IMR-90 (cell line): ENCODE results near the gene HENMT1.

Experiments
- BHLHE40 ChIP-seq: fragments of 150-350 bp; IDR thresholded peaks from 2 replicates; pipeline ENCODE4 v1.6.1; 2016; ENCODE audit warnings: mild to moderate bottlenecking, low read depth, low read length
- CEBPB ChIP-seq: IDR thresholded peaks from 2 replicates; pipeline ENCODE4 v1.6.1; 2012; ENCODE audit warnings: low read depth, low read length, improper control_type of control experiment
- CHD1 ChIP-seq: IDR thresholded peaks from 2 replicates; pipeline ENCODE4 v1.6.1; 2012; ENCODE audit warnings: low read depth, low read length, improper control_type of control experiment
- CTCF ChIP-seq: conservative IDR thresholded peaks from 2 replicates; pipeline ENCODE4 v1.5.1; 2012; ENCODE audit warnings: mild to moderate bottlenecking, low read depth, low read length, improper control_type of control experiment
- MAFK ChIP-seq: IDR thresholded peaks from 2 replicates; pipeline ENCODE4 v1.6.1; 2012; ENCODE audit warnings: low read depth, low read length, improper control_type of control experiment
- MAZ ChIP-seq: IDR thresholded peaks from 2 replicates; pipeline ENCODE4 v1.6.1; 2012; ENCODE audit warnings: low read depth, mild to moderate bottlenecking, low read length, improper control_type of control experiment, moderate library complexity, borderline replicate concordance
- POLR2A ChIP-seq: IDR thresholded peaks from 2 replicates; pipeline ENCODE4 v1.6.1; 2012; ENCODE audit warnings: mild to moderate bottlenecking, low read depth, low read length
- RAD21 ChIP-seq: IDR thresholded peaks from 2 replicates; pipeline ENCODE4 v1.6.1; 2012; ENCODE audit warnings: low read length, improper control_type of control experiment
- RFX5 ChIP-seq: IDR thresholded peaks from 2 replicates; pipeline ENCODE4 v1.8.0; 2012; ENCODE audit warnings: low read depth, mild to moderate bottlenecking, low read length, moderate library complexity
- SMC3 ChIP-seq: fragments of 150-350 bp; IDR thresholded peaks from 2 replicates; pipeline ENCODE4 v1.6.1; 2016; ENCODE audit warnings: low read depth, mild to moderate bottlenecking, antibody characterized with exemption, low read length, moderate library complexity
- TF ChIP-seq, protein P1 (sequence below): fragments of 150-350 bp; IDR thresholded peaks from 2 replicates; pipeline ENCODE4 v1.6.1; 2017; ENCODE audit warnings: mild to moderate bottlenecking, antibody characterized with exemption, low read length, low read depth

- TF ChIP-seq CTCF: no peak
- no peak for TF ChIP-seq POLR2A
- no peak for TF ChIP-seq RAD21
- TF ChIP-seq RFX5: no peak
- TF ChIP-seq BHLHE40: no peak
- no peak for TF ChIP-seq SMC3
- TF ChIP-seq MAZ: no peak
- no peak for TF ChIP-seq CHD1
- TF ChIP-seq, protein P1, sequence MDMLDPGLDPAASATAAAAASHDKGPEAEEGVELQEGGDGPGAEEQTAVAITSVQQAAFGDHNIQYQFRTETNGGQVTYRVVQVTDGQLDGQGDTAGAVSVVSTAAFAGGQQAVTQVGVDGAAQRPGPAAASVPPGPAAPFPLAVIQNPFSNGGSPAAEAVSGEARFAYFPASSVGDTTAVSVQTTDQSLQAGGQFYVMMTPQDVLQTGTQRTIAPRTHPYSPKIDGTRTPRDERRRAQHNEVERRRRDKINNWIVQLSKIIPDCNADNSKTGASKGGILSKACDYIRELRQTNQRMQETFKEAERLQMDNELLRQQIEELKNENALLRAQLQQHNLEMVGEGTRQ: no peak
- TF ChIP-seq CEBPB: no peak
- TF ChIP-seq MAFK: no peak
These were observed 32.9 kb downstream of the HENMT1 start for GRCh38 chr1:108627951-108628350.
